ENCODE measurements around the gene ATG4D.

GRCh38 chr19:10521461-10522171, 22.1 kb upstream of the ATG4D start:
- TF ChIP-seq EZH2 (IDR thresholded peaks at IDR 0.05) (no peak), POLR2AphosphoS5 (IDR thresholded peaks at IDR 0.05; ENCODE audit: borderline replicate concordance, low read depth, low read length) (no peak)
